SK-N-SH treated with all-trans-retinoic acid at 6 μM for 48 hours (cell line): ENCODE data around the gene PSME3.
"Not testable (repeated sequence)": the region's sequence is repeated elsewhere in the genome, so short reads cannot be mapped to it uniquely, and the experiment has no call there.

Source experiments
- ATAC-seq: fragments of 200-7000 bp; cut with Tn5 transposase; 3 replicates; pipeline ENCODE4 v1.9.1; 2020; ENCODE audit warnings: mild to moderate bottlenecking, moderate library complexity
- ARNTL ChIP-seq: fragments of 450-650 bp; formaldehyde crosslinking; IDR thresholded peaks from 2 replicates; pipeline ENCODE4 v1.5.0; 2020; ENCODE audit warnings: low read depth, mild to moderate bottlenecking, moderate library complexity, borderline replicate concordance
- BACH2 ChIP-seq: fragments of 250-450 bp; sonication (Bioruptor Pico); IDR thresholded peaks from 2 replicates; pipeline ENCODE4 v1.9.0; 2021; ENCODE audit warnings: mild to moderate bottlenecking, borderline replicate concordance
- CREB5 ChIP-seq: fragments of 250-450 bp; sonication (Bioruptor Pico); IDR thresholded peaks from 2 replicates; pipeline ENCODE4 v1.5.1; 2020; ENCODE audit warnings: low read depth, mild to moderate bottlenecking, moderate library complexity
- CSDC2 ChIP-seq: fragments of 250-450 bp; sonication (Bioruptor Pico); IDR thresholded peaks from 2 replicates; pipeline ENCODE4 v1.5.0; 2020; ENCODE audit warnings: mild to moderate bottlenecking, moderate library complexity
- CSRNP3 ChIP-seq: fragments of 250-450 bp; sonication (Bioruptor Pico); IDR thresholded peaks from 2 replicates; pipeline ENCODE4 v1.5.1; 2021; ENCODE audit warnings: mild to moderate bottlenecking, moderate library complexity
- ESRRG ChIP-seq: fragments of 250-450 bp; sonication (Bioruptor Pico); IDR thresholded peaks from 2 replicates; pipeline ENCODE4 v1.6.1; 2021; ENCODE audit warnings: mild to moderate bottlenecking
- GLIS3 ChIP-seq: fragments of 250-450 bp; sonication (Bioruptor Pico); IDR thresholded peaks from 2 replicates; pipeline ENCODE4 v1.5.0; 2020; ENCODE audit warnings: mild to moderate bottlenecking, moderate library complexity
- OSR1 ChIP-seq: fragments of 250-450 bp; sonication (Bioruptor Pico); IDR thresholded peaks from 2 replicates; pipeline ENCODE4 v1.8.0; 2022; ENCODE audit warnings: moderate library complexity, mild to moderate bottlenecking, inconsistent platforms
- PATZ1 ChIP-seq: fragments of 250-450 bp; sonication (Bioruptor Pico); IDR thresholded peaks from 2 replicates; pipeline ENCODE4 v1.8.0; 2020; ENCODE audit warnings: mild to moderate bottlenecking, moderate library complexity, borderline replicate concordance
- RARB ChIP-seq: fragments of 250-450 bp; sonication (Bioruptor Pico); IDR thresholded peaks from 2 replicates; pipeline ENCODE4 v1.8.0; 2021; ENCODE audit warnings: mild to moderate bottlenecking, moderate library complexity
- SNAI2 ChIP-seq: fragments of 250-450 bp; sonication (Bioruptor Pico); IDR thresholded peaks from 2 replicates; pipeline ENCODE4 v1.5.0; 2020; ENCODE audit warnings: mild to moderate bottlenecking, moderate library complexity
- TCF4 ChIP-seq: fragments of 250-450 bp; sonication (Bioruptor Pico); IDR thresholded peaks from 2 replicates; pipeline ENCODE4 v1.8.0; 2021; ENCODE audit warnings: mild to moderate bottlenecking, moderate library complexity, borderline replicate concordance
- TOX ChIP-seq: fragments of 250-450 bp; sonication (Bioruptor Pico); IDR thresholded peaks from 2 replicates; pipeline ENCODE4 v1.8.0; 2021; ENCODE audit warnings: mild to moderate bottlenecking, moderate library complexity, borderline replicate concordance
- TSHZ2 ChIP-seq: fragments of 250-450 bp; sonication (Bioruptor Pico); IDR thresholded peaks from 2 replicates; pipeline ENCODE4 v1.5.0; 2020; ENCODE audit warnings: mild to moderate bottlenecking, moderate library complexity
- ZC3H10 ChIP-seq: fragments of 250-450 bp; sonication (Bioruptor Pico); IDR thresholded peaks from 2 replicates; pipeline ENCODE4 v1.5.1; 2021; ENCODE audit warnings: mild to moderate bottlenecking, moderate library complexity
- ZFP30 ChIP-seq: fragments of 450-650 bp; formaldehyde crosslinking; IDR thresholded peaks from 2 replicates; pipeline ENCODE4 v1.5.0; 2022; ENCODE audit warnings: mild to moderate bottlenecking, moderate library complexity
- ZNF565 ChIP-seq: fragments of 450-650 bp; formaldehyde crosslinking; conservative IDR thresholded peaks from 2 replicates; pipeline ENCODE4 v1.5.0; 2020; ENCODE audit warnings: low read depth, mild to moderate bottlenecking, moderate library complexity
- ZNF70 ChIP-seq: fragments of 450-650 bp; formaldehyde crosslinking; IDR thresholded peaks from 2 replicates; pipeline ENCODE4 v1.5.0; 2020; ENCODE audit warnings: mild to moderate bottlenecking, moderate library complexity
- ZNF8 ChIP-seq: fragments of 450-650 bp; formaldehyde crosslinking; IDR thresholded peaks from 2 replicates; pipeline ENCODE4 v1.5.0; 2020; ENCODE audit warnings: mild to moderate bottlenecking, moderate library complexity
- TF ChIP-seq, protein P1 (sequence below): fragments of 250-450 bp; sonication (Bioruptor Pico); IDR thresholded peaks from 2 replicates; pipeline ENCODE4 v1.8.0; 2021; ENCODE audit warnings: low read depth, mild to moderate bottlenecking, moderate library complexity, borderline replicate concordance

Gene PSME3

DNA sequence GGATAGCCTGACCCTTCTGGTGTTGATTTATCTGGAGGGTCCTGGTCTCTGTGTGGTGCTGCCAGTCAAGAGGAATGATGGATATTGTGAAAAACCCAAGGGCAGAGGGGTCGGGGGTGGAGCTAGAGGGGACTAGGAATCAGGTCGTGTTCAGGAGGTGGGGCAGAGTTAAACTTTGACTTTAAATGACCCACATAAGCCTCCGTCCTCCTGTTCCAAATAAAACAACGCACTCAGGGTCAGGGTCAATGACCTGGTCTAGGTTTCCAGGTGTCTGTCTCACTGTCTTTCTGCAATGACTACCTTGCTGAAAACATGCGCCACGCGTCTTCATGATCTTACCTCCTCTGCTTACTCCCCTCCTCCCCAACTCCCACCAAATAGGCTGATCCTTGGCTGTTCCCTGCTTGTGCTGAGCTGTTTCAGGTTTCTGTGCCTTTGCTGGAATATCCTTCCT lies 32.5 kb downstream of the PSME3 start:
- ATAC-seq: no peak

DNA sequence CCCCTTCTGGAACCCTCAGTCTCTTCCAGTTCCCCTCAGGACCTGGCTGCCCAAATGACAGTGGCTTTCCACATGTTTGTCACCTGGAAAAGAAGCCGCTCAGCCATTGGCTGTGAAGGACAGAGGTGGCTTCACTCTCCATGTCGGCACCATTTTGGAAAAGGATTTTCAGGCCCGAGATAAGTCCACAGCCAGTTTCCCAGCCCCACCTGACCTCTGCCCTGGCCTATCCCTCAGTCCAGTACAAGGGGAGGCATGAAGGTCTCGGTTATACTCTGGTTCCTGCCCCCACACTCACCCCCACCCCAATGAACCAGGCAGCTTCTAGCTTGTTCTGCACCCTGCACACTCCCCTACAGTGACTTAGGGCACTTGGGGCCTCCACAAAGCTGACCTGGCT lies 33.0 kb downstream of the PSME3 start:
- ATAC-seq: no peak
- TF ChIP-seq TCF4 (CRISPR knock-in tag): no peak
- no peak for TF ChIP-seq CREB5 (CRISPR knock-in tag)
- no peak for TF ChIP-seq OSR1 (CRISPR knock-in tag)
- TF ChIP-seq BACH2 (CRISPR knock-in tag): no peak
- TF ChIP-seq, protein P1, sequence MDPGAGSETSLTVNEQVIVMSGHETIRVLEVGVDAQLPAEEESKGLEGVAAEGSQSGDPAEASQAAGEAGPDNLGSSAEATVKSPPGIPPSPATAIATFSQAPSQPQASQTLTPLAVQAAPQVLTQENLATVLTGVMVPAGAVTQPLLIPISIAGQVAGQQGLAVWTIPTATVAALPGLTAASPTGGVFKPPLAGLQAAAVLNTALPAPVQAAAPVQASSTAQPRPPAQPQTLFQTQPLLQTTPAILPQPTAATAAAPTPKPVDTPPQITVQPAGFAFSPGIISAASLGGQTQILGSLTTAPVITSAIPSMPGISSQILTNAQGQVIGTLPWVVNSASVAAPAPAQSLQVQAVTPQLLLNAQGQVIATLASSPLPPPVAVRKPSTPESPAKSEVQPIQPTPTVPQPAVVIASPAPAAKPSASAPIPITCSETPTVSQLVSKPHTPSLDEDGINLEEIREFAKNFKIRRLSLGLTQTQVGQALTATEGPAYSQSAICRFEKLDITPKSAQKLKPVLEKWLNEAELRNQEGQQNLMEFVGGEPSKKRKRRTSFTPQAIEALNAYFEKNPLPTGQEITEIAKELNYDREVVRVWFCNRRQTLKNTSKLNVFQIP: no peak

More for the DNA sequence above, 32.5 kb downstream of the PSME3 start:
- TF ChIP-seq TSHZ2 (CRISPR knock-in tag) (no peak), CREB5 (CRISPR knock-in tag) (no peak), ESRRG (CRISPR knock-in tag) (no peak)

GRCh38 chr17:42866631-42867575 lies 33.7 kb downstream of the PSME3 start:
- no peak for ATAC-seq
- TF ChIP-seq BACH2 (CRISPR knock-in tag): no peak
- TF ChIP-seq TCF4 (CRISPR knock-in tag): no peak
- TF ChIP-seq PATZ1: no peak
- no peak for TF ChIP-seq TOX
- TF ChIP-seq ZNF70 (CRISPR knock-in tag): no peak
- TF ChIP-seq OSR1 (CRISPR knock-in tag): no peak
- TF ChIP-seq CSDC2: no peak
- no peak for TF ChIP-seq ZNF565 (CRISPR knock-in tag)
- TF ChIP-seq SNAI2 (CRISPR knock-in tag): no peak
- TF ChIP-seq ZC3H10 (CRISPR knock-in tag): no peak
- TF ChIP-seq ZNF8: no peak
- TF ChIP-seq GLIS3 (CRISPR knock-in tag): no peak
- TF ChIP-seq ESRRG (CRISPR knock-in tag): no peak
- TF ChIP-seq CREB5 (CRISPR knock-in tag): no peak
- TF ChIP-seq CSRNP3 (CRISPR knock-in tag): no peak
- TF ChIP-seq RARB (CRISPR knock-in tag): no peak
- no peak for TF ChIP-seq ZFP30 (CRISPR knock-in tag)
- TF ChIP-seq ARNTL: no peak
- TF ChIP-seq, protein P1: no peak
- TF ChIP-seq, all 23 proteins: peak for 0

DNA sequence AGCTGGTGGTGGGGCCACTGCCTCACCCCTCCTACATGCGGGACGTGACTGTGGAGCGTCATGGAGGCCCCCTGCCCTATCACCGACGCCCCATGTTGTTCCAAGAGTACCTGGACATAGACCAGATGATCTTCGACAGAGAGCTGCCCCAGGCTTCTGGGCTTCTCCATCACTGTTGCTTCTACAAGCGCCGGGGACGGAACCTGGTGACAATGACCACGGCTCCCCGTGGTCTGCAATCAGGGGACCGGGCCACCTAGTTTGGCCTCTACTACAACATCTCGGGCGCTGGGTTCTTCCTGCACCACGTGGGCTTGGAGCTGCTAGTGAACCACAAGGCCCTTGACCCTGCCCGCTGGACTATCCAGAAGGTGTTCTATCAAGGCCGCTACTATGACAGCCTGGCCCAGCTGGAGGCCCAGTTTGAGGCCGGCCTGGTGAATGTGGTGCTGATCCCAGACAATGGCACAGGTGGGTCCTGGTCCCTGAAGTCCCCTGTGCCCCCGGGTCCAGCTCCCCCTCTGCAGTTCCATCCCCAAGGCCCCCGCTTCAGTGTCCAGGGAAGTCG lies 34.6 kb downstream of the PSME3 start:
- not testable (repeated sequence) for ATAC-seq
